GM20000 (cell line): ENCODE measurements around the gene MDFI.

Experiments
- DNase-seq: peaks from one replicate; pipeline ENCODE4 v3.0.0; 2012; ENCODE audit warnings: low spot score
- TF ChIP-seq, protein P1 (sequence below): IDR thresholded peaks from 2 replicates; pipeline ENCODE4 v1.5.1; 2012; ENCODE audit warnings: mild to moderate bottlenecking, control low read depth; ENCODE audit errors: extremely low read depth, missing control alignments

The MDFI gene

GRCh38 chr6:41640426-41640825, 2.2 kb downstream of the MDFI start:
- DNase-seq, result no peak
- TF ChIP-seq, protein P1, sequence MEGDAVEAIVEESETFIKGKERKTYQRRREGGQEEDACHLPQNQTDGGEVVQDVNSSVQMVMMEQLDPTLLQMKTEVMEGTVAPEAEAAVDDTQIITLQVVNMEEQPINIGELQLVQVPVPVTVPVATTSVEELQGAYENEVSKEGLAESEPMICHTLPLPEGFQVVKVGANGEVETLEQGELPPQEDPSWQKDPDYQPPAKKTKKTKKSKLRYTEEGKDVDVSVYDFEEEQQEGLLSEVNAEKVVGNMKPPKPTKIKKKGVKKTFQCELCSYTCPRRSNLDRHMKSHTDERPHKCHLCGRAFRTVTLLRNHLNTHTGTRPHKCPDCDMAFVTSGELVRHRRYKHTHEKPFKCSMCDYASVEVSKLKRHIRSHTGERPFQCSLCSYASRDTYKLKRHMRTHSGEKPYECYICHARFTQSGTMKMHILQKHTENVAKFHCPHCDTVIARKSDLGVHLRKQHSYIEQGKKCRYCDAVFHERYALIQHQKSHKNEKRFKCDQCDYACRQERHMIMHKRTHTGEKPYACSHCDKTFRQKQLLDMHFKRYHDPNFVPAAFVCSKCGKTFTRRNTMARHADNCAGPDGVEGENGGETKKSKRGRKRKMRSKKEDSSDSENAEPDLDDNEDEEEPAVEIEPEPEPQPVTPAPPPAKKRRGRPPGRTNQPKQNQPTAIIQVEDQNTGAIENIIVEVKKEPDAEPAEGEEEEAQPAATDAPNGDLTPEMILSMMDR, result no peak

GRCh38 chr6:41641352-41641925, 3.2 kb downstream of the MDFI start:
- no peak for DNase-seq
- TF ChIP-seq, protein P1, result no peak

- DNase-seq, result no peak
- TF ChIP-seq, protein P1, result no peak
Observed at GRCh38 chr6:41642090-41642959, 4.1 kb downstream of the MDFI start.

GRCh38 chr6:41642960-41643898, 5.0 kb downstream of the MDFI start:
- no peak for DNase-seq
- TF ChIP-seq, protein P1, result no peak

DNA sequence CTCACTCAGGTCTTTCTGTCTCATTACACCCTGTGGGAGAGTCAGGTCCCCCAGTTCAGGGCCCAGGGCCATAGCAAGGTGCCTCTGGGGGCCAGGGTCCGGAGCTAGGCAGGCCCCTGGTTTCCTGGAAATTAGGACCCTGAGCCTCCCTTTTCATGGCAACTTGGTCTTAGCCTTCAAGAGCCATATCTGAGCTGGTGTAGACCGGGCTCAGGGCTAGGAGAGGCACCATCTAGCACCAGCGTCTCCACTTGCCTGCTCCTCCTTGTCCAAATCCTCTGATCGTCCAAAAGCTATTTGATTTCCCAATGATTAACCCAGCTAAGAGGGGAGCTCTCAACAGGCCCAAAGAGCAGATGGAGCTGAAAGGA, 5.6 kb downstream of the MDFI start:
- DNase-seq, result no peak

GRCh38 chr6:41644297-41644879, 6.1 kb downstream of the MDFI start:
- DNase-seq, result no peak
- TF ChIP-seq, protein P1, result no peak

More for the DNA sequence above, 5.6 kb downstream of the MDFI start:
- TF ChIP-seq, protein P1, result no peak
